GM21528 (cell line): ENCODE results near the gene LTBP3.
A peak's percentile ranks its signal among the peaks of the same experiment; 100 is the strongest.

ENCODE experiments used
- ATAC-seq: cut with Tn5 transposase; IDR thresholded peaks from one replicate; pipeline ENCODE4 v1.9.1; 2021; ENCODE audit warnings: mild to moderate bottlenecking, moderate library complexity; ENCODE audit not compliant: unreplicated experiment, low FRiP score

Gene LTBP3

DNA sequence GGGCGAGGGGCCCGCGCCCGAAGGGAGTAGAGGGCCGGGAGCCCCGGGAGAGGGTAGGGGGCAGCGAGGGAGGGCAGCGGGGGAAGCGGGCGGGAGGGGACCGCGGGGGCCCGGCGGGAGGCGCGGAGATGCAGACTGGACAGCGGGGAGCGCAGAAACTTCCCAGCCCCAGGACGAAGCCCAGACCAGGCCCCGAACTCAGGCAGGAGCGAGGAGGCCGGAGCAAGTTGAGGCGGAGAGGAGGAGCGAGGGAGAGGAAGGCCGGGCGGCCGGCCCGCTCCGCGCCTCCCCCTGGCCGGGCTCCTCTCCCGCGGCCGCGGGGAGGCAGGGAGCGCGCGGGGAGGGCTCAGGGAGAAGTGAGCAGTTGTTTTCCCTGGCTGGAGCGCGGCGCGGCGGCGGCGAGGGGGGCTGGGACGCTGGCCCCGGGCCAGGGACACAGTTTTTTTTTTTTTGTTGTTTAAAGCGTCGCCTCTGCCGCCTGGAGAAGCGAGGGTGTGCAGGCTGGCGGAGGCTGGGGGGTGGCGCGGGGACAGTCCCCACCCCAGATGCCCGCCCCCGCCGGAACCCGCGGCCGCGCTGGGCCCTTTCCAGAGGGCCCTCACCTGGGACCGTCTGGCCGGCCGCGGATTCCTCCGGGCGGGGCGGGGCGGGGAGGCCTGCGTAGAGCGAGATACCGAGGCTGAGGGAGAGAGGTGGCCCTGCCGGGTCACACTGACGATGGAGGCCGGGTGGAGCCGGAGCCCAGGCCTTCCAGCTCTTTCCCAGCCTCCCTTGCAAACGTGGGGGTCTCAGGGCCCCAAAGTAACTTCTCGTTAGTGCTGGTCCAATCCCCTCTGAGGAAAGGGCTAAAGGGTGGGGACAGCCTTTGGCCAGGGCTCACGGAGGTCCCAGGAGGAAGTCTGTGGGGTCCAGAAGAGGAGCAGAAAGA lies at the start of gene LTBP3:
LTBP3 (minus strand) TSS at position 358 of the 928 bp plus-strand sequence. CDS start 400 bp downstream, outside the sequence.
- ATAC-seq: no peak

GRCh38 chr11:65606876-65607613 lies 48.9 kb upstream of the LTBP3 start:
- no peak for ATAC-seq

- no peak for ATAC-seq
Observed at GRCh38 chr11:65604258-65604657, 46.1 kb upstream of the LTBP3 start.

DNA sequence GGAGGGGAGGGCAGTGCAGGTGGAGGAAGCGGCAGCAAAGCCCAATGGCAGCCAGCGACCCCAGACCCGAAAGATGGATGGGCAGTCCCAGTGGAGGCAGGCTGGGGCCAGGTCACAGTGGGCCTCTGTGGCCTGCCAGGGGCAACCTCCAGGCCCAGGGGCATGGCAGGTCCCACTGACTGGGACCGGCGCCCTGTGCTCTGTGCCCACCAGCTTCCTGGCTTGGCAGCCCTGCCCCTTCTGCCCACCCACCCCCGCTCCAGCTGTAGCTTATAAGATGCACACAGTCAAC lies 41.7 kb upstream of the LTBP3 start:
- ATAC-seq: no peak

GRCh38 chr11:65599216-65599954 lies 41.2 kb upstream of the LTBP3 start:
- ATAC-seq: no peak

DNA sequence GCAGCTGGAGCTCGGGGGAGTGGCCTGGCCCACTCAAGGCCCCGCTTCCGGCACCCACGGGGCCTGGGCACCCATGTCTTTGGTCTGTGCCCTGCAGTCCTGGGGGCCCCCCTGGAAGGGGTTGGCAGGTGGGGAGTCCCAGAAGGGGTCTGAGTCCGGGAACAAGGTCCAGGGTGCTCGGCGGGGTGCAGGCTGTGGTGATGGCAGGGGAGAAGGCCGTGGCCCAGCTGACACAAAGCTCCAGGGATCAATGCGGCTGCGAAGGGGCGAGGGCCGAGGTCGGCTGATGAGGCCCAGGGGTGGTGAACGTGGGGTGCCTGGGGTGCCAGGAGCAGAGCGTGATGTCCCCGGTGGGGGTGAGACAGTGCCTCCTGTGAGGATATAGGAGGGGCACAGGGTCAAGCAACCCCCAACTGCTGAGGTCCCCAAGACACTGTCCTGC lies 40.1 kb upstream of the LTBP3 start:
- ATAC-seq: no peak

DNA sequence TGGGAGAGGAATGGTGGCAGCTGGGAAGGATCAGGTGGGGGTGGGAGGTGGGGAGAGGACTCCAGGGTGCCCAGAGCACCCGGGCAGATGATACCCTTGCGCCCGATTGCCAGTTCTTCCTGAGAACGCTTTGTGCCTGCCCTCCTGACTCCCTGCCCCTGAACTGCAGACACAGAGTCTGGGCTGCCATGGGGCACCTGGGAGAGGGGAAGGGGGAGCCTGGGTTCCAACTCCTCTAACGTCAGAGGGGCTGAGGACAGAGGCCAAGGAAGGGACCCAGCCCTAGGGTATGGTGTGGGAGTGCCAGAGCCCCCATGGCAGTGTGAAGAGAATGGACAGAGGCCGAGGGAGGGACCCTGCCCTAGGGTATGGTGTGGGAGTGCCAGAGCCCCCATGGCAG lies 38.4 kb upstream of the LTBP3 start:
- ATAC-seq: no peak

GRCh38 chr11:65595543-65596281 lies 37.6 kb upstream of the LTBP3 start, which contains the start of gene KCNK7:
Gene KCNK7 (minus strand): TSS chr11:65595800. CDS start chr11:65595772, 28 bp downstream.
- ATAC-seq: no peak

DNA sequence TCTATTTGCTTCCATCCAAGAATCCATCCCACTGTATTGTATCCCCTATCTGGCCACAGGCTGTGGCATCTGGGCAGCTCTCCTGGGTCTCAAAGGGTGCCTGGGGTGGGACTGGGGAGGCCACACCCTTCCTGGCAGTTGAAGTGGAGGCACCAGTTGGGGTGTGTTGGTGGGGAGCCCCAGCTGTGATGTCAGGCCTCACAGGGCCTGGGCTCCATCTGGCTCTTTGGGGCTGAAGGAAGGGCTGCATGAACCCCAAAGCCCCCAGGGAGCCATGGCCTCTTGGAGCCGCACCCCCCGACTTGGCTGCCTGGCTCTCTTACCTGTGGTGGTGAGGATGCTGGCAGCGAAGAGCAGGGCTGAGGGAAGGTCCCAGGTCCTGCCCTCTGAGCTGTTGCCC lies 37.0 kb upstream of the LTBP3 start:
- no peak for ATAC-seq

- ATAC-seq: no peak
Observed at GRCh38 chr11:65593518-65594414, 35.6 kb upstream of the LTBP3 start.

DNA sequence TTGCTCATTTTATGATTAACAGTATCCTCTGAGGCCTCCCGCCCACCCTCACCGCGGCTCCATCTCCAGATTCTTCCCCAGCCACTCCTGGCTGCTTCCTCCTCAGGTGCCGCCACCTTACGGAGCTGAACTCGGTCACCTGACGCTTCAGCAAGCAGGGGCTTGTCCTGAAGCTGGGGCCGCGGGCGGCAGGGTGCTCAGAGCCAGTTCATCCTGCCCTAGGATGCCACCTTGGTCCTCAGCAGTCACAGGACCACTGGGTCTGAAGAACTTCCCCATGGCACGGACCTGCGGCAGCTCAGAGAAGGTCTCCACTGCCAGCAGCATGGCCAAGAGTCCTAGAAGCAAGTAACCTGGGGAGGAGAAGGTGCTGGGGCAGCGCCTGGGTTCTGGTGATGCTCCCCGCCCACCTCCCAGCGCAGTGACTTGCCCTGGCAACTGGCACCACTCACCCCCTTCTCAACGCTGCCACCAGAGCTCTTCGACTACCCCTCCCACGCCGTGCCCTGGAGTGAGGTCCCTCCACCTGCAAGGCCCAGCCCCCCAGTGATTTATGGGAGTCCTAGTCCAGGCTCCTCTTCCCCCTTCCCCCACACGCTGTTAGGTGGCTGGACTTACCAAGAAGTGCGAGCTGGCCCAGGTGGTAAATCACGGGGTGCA lies 34.8 kb upstream of the LTBP3 start:
- ATAC-seq: no peak

DNA sequence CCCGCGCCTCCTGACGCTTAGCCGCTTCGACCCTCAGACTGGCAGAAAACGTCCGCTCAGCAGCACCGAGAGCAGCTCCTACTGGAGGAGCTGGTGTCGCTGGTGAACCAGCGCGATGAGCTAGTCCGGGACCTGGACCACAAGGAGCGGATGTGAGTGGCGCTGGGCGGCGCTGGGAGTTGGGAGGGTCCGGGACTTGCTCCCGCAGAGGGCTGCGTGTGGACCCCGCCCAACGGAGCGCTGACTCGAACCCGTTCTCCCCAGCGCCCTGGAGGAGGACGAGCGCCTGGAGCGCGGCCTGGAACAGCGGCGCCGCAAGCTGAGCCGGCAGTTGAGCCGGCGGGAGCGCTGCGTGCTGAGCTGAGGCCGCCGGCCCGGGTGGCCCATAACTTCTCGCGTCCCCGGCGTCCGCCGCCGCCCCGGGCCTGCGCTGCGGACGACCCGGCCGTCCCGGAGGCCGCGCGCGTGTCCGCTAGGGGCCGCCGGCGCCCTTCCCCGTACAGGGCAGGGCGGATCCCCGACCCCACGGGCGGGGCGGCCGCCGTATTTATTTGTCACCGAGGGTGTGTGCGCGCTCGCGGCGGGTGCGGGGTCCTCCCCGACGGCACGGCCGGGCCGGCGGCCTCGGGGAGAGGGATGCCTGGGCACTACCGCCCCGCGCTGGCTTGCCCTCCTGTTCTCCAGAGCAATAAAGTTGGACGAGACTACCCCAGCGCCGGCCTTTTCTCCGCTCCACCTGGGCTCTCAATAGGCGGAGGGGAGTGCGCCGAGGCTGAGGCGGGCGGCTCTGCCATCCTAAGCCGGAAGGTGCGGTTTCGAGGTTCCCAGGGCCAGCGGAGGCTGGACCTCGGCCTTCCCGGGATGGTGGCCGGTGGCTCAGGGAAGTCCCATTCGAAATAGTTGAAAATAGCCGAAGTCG lies 34.0 kb upstream of the LTBP3 start:
- ATAC-seq: no peak

DNA sequence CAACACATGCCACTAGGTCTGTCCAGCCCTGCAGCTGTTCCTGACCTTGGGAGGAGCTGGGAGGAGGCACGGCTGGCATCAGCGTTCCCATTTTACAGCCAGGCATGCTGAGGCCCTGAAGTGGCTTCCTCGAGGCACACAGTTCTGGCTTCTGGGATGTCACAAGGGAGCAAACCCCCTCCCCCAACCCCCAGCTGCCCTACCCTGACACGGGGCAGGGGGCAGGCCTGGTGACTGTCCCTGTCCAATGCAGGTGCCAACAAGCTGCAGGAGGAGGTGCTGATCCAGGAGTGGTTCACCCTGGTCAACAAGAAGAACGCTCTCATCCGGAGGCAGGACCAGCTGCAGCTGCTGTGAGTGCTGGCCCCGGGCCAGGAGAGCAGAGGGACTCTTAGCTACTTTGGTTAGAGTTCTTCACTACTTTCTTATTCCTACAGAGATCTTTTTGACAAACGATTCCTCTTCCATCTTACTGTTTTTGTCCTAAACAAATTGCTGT lies 32.1 kb upstream of the LTBP3 start:
- ATAC-seq: no peak

DNA sequence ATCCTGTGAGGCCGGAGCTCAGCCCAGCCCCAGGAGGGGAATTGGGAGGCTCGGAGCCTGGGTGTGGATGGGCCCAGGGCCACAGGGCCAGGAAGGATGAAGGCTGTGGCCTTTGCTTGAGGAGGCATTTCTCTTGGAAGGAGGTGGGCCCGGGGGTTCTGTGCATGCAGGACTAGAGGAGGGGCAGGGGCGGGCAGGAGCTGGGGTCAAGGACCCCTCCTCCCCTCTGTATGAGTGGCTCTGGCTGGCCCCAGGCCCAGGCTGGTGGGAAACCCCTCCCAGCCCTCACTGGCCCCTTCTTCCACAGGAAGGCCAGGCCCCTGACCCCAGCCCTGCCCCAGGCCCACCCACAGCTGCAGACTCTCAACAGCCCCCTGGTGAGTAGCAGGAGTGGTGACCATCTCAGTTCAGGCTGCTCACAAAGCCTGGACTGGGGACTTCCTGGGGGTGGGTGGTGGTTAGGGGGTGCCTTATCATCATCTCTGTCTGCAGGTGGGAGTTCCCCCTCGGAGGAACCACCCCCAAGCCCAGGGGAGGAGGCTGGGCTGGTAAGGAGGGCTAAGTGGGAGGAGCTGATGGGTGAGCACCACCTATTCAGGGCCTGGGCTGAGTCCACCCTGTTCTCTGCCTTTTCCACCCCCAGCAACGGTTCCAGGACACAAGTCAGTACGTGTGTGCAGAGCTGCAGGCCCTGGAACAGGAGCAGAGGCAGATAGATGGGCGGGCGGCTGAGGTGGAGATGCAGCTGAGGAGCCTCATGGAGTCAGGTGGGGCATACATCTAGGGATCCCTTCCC lies 31.5 kb upstream of the LTBP3 start:
- no peak for ATAC-seq

GRCh38 chr11:65588199-65589054 lies 30.3 kb upstream of the LTBP3 start:
- peak; percentile 72 for ATAC-seq

DNA sequence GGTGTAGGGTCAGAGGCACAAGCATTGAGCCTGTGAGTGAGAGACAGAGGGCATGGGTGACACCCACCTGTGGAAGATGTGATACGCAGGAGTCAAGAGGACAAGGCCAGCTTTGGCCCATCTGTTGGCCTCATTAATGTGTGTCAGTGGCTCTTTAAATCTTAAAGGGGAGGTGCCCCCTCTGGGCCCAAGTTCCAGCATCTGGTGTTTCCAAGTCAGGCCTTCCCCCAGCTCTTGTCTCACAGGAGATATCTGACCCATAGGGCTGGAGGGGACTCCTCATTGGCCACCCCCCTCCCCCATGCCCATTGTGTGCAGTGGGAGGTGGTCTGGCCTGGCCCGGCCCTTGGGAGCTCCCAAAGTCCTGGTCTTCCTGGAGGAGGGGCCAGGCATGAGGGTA lies 28.5 kb upstream of the LTBP3 start:
- no peak for ATAC-seq
